GM19099 (cell line): ENCODE measurements around the gene TTC39A.

ENCODE experiments used
- POLR2A ChIP-seq: IDR thresholded peaks from 3 replicates; pipeline ENCODE4 v1.6.1; 2011; ENCODE audit warnings: low read depth; ENCODE audit not compliant: insufficient read length; ENCODE audit errors: extremely low read depth

Gene TTC39A

DNA sequence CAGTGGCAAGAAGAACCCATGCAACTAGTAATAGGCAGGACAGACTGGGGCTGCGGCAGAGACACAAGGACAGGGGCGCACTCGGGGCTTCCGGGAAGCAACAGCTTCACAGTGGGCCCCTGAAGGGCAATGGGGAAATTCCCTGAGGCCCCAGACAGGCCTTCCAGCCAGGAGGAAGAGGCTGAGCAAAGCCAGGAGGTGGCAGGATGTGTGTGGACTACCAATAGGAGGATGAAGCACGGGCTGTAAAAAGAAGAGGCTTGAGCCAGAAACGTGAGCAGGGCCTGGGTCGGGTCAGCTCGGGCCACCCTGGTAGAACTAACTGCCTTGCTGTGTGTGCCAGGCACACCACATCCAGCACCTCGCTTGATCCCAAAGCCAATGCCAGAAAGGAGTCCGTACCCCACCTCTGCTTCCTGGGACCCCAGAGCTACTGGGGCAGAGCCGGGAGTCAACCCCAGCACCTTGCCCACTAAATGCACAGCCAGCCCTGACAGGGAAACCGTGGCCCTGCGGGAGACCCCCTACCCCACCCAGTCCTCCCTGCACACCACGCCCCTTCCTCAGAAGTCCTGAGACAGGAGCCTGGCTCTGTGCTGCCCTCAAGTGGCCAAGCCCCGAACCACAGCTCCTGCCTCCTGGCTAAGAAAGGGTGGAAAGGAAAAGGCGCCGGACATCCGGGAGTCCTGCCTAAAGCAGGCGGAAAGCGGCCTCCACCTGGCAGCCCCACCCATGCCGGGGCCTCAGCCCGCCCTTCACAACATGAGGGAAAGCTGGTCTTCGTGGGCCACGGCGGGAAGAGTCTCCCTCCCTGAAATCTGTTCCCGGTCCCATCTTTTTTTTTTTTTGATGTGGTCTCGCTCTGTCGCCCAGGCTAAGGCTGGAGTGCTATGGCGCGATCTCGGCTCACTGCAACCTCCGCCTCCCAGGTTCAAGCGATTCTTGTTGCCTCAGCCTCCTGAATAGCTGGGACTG, 33.7 kb downstream of the TTC39A start:
- TF ChIP-seq POLR2A = peak; percentile 34

- TF ChIP-seq POLR2A = no peak
These were observed 34.4 kb downstream of the TTC39A start for GRCh38 chr1:51295926-51296325.

DNA sequence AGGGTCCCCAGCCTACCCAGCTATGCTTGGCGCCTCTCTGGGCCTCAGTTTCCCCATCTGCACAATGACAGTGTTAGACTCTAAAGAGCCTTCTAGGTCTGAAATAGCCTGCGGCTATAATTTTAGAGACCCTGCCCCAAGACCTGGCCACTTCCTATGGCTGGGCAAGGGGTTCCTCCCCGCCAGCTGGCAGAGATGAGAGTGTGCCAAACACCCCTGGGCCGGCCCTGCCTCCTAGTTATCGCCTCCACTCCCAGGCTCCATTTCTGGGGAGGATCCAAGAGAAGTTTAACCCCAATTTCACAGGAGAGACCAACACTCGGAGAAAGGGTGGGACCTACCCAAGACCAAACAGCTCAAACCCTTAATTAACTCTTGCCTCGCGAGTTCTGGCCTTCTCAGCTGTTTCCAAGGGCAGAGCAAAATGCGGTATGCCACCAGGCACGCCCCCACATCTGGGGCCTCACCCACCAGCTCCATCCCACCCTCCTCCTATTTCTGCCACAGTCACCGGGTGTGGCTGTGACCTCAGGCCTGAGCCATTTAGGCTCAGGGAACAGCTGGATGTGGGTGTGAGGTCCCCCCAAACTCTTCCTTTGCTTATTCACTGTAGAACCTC, 35.7 kb downstream of the TTC39A start:
- TF ChIP-seq POLR2A = no peak

- TF ChIP-seq POLR2A = no peak
These were observed 36.4 kb downstream of the TTC39A start for GRCh38 chr1:51293898-51294515.

GRCh38 chr1:51290489-51290847, 39.9 kb downstream of the TTC39A start:
- no peak for TF ChIP-seq POLR2A

GRCh38 chr1:51289676-51290488, 40.5 kb downstream of the TTC39A start:
- TF ChIP-seq POLR2A = no peak

- no peak for TF ChIP-seq POLR2A
These were observed 41.8 kb downstream of the TTC39A start for GRCh38 chr1:51288578-51288977.

DNA sequence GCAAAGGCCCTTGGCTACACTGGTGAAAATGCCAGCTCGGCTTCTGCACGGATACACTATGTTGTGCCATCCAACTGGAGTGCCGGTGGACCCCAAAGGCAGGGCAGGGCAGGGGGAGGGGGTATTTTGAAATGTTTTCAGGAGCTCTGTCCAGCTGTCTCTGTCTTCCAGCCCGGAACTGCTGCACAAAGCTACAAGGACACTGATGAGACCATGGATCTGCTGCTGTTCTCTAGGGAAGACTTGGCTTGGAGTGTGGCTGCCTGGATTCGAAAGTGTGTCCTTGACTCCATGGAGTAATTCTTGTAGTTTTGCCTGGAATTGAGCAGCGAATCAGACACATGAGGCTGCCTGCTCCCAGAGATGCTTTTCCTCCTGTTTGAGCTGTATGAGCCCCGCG, 42.4 kb downstream of the TTC39A start:
- no peak for TF ChIP-seq POLR2A

- TF ChIP-seq POLR2A = no peak
These were observed 45.3 kb downstream of the TTC39A start for GRCh38 chr1:51285055-51285454.

DNA sequence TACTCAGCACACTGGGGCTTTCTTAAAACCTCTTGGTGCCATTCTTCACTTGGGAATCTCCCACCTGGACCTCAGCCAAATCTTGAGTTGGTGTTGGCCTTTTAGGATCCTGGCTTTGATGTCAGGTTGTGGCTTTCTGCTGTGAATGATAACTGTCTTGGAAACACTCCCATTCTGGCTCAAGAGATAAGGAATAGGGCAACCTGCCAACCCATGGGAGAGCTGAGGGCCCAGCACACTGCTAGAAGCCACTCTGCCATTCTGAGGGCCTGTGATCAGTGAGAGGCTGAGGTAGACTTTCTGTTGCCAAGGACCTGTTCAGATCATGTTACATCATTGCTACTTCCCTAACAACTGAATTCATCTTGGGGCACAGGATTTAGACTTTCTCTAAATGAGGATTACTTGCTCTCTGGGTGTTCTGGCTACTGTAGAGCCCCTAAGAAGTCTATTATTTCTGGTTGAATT, 45.8 kb downstream of the TTC39A start:
- TF ChIP-seq POLR2A = no peak

GRCh38 chr1:51283979-51284378, 46.4 kb downstream of the TTC39A start:
- TF ChIP-seq POLR2A = no peak

DNA sequence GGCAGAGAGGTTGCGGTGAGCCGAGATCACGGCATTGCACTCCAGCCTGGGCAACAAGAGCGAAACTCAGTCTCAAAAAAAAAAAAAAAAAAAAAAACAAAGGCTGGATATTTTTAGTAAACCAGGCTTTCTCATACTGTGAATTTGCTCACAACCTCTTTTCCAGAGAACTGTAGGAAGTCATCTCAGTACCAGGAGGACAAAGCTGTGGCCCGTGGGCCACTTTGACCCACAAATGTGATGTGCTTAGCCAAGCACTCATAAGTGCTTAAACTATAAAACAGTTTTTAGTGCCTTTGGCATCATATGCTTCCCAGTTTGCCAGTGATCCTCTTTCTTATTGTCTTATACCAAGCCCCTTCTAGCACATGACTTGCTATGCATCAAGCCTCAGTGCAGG, 47.8 kb downstream of the TTC39A start:
- TF ChIP-seq POLR2A = no peak

GRCh38 chr1:51281807-51282206, 48.6 kb downstream of the TTC39A start:
- TF ChIP-seq POLR2A = no peak

DNA sequence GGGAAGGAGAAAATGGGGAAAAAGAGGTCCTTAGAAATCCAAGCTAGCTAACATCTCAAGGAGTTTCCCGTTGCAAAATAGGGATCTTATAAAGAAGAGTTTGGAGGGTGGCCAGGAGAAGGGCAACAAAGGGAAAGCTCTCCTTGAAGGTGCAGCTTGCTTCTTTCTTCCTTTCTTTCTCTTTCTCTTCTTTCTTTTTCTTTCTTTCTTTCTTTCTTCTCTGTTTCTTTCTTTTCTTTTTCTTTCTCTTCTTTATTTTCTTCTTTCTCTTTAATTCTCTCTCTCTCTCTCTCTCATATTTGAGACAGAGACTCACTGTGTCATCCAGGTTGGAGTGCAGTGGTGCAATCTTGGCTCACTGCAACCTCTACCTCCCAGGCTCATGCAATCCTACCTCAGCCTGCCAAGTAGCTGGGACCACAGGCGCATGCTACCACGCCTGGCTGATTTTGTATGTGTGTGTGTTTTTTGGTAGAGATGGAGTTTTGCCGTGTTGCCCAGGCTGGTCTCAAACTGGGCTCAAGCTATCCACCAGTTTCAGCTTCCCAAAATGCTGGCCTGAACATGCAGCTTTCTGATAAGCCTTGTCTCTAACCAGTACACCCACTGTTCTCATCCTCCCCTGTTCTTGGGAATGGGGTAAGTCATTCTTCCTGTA, 49.9 kb downstream of the TTC39A start:
- no peak for TF ChIP-seq POLR2A

- no peak for TF ChIP-seq POLR2A
These were observed 54.1 kb downstream of the TTC39A start for GRCh38 chr1:51276286-51276685.

DNA sequence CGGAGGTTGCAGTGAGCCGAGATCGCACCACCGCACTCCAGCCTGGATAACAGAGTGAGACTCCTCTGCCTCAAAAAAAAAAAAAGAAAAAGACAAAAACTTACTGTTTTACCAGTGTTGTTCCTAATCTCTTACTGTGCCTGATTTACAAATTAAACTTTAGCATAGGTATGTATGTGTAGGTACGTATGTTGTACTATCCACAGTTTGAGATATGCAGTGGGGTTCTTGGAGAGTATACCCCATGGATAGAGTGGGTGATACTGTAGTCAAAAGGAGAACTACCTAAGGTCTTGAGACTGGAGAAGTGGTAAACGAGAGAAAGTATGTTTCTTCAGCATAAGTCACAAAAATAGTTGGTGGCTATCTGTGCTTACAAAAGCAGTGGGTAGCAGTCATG, 55.7 kb downstream of the TTC39A start:
- no peak for TF ChIP-seq POLR2A
